ENCODE data around the gene GALNT11.
"Not testable (repeated sequence)": the region's sequence is repeated elsewhere in the genome, so short reads cannot be mapped to it uniquely, and the experiment has no call there.

GALNT11 gene

GRCh38 chr7:152051968-152052367 is 26.5 kb downstream of the GALNT11 start:
- no peaks in the 10 kb centered on the region for H3K9me3 Mint-ChIP-seq
- ATAC-seq = no peak
- H3K4me3 Mint-ChIP-seq = no peak overlapping the region
- no peaks in the 10 kb centered on the region for H3K36me3 Mint-ChIP-seq
- no peak overlapping the region for H3K27ac Mint-ChIP-seq
- H3K4me1 Mint-ChIP-seq = peaks cover 36% of the 10 kb centered on the region
- no peak for DNase-seq (ENCODE audit: low spot score in 2 of 2)

- Mint-ChIP-seq H3K4me3 (no peak overlapping the region), H3K36me3 (no peaks in the 10 kb centered on the region), H3K9me3 (no peaks in the 10 kb centered on the region), H3K27ac (no peak overlapping the region), H3K4me1 (peaks cover 36% of the 10 kb centered on the region)
- no peak for DNase-seq (ENCODE audit: low spot score in 2 of 2)
- no peak for ATAC-seq
These were observed 27.3 kb downstream of the GALNT11 start for GRCh38 chr7:152052771-152053170.

GRCh38 chr7:152054367-152055230 is 29.1 kb downstream of the GALNT11 start:
- no peak overlapping the region for H3K4me3 Mint-ChIP-seq
- peaks cover 22% of the 10 kb centered on the region for H3K4me1 Mint-ChIP-seq
- peaks cover 6% of the 10 kb centered on the region for H3K36me3 Mint-ChIP-seq
- no peak overlapping the region for H3K27ac Mint-ChIP-seq
- H3K9me3 Mint-ChIP-seq = no peaks in the 10 kb centered on the region
- no peak for ATAC-seq
- DNase-seq (ENCODE audit: low spot score in 2 of 2) = no peak

GRCh38 chr7:152056621-152057274 is 31.3 kb downstream of the GALNT11 start:
- H3K27ac Mint-ChIP-seq = no peak overlapping the region

GRCh38 chr7:152059311-152059710 is 33.8 kb downstream of the GALNT11 start:
- Mint-ChIP-seq H3K36me3 (peaks cover 6% of the 10 kb centered on the region), H3K9me3 (peaks cover 3% of the 10 kb centered on the region), H3K4me1 (peaks cover 18% of the 10 kb centered on the region), H3K27ac (no peak overlapping the region), H3K4me3 (no peak overlapping the region)
- no peak for DNase-seq (ENCODE audit: low spot score in 2 of 2)
- ATAC-seq = no peak

More at GRCh38 chr7:152056621-152057274, 31.3 kb downstream of the GALNT11 start:
- no peaks in the 10 kb centered on the region for H3K9me3 Mint-ChIP-seq
- ATAC-seq (no peak), DNase-seq (ENCODE audit: low spot score in 2 of 2) (no peak)
- peaks cover 17% of the 10 kb centered on the region for H3K4me1 Mint-ChIP-seq
- peaks cover 6% of the 10 kb centered on the region for H3K36me3 Mint-ChIP-seq
- no peak overlapping the region for H3K4me3 Mint-ChIP-seq

GRCh38 chr7:152061086-152061485 is 35.6 kb downstream of the GALNT11 start:
- ATAC-seq; H3K27ac Mint-ChIP-seq; H3K9me3 Mint-ChIP-seq; H3K36me3 Mint-ChIP-seq; H3K4me3 Mint-ChIP-seq; DNase-seq (ENCODE audit: low spot score in 2 of 2): not testable (repeated sequence)
- H3K4me1 Mint-ChIP-seq = peaks cover 24% of the 10 kb centered on the region

GRCh38 chr7:152063192-152063591 is 37.7 kb downstream of the GALNT11 start:
- not testable (repeated sequence) for H3K4me3 Mint-ChIP-seq; H3K27ac Mint-ChIP-seq; DNase-seq (ENCODE audit: low spot score in 2 of 2); H3K9me3 Mint-ChIP-seq; ATAC-seq; H3K36me3 Mint-ChIP-seq
- H3K4me1 Mint-ChIP-seq = peaks cover 38% of the 10 kb centered on the region

GRCh38 chr7:152063821-152064220 is 38.3 kb downstream of the GALNT11 start:
- not testable (repeated sequence) for H3K27ac Mint-ChIP-seq; H3K9me3 Mint-ChIP-seq; ATAC-seq; H3K36me3 Mint-ChIP-seq; H3K4me3 Mint-ChIP-seq; DNase-seq (ENCODE audit: low spot score in 2 of 2)
- H3K4me1 Mint-ChIP-seq = peaks cover 40% of the 10 kb centered on the region

GRCh38 chr7:152065800-152066344 is 40.4 kb downstream of the GALNT11 start:
- H3K27ac Mint-ChIP-seq; H3K4me3 Mint-ChIP-seq; ATAC-seq; DNase-seq (ENCODE audit: low spot score in 2 of 2); H3K36me3 Mint-ChIP-seq: not testable (repeated sequence)
- Mint-ChIP-seq H3K4me1 (peaks cover 45% of the 10 kb centered on the region), H3K9me3 (peaks cover 18% of the 10 kb centered on the region)

GRCh38 chr7:152072421-152072820 is 46.9 kb downstream of the GALNT11 start:
- Mint-ChIP-seq H3K27ac (no peak overlapping the region), H3K36me3 (no peaks in the 10 kb centered on the region), H3K9me3 (peaks cover 9% of the 10 kb centered on the region), H3K4me1 (peaks cover 37% of the 10 kb centered on the region), H3K4me3 (no peak overlapping the region)
- DNase-seq (ENCODE audit: low spot score in 2 of 2) = no peak
- ATAC-seq = no peak

GRCh38 chr7:152073352-152073751 is 47.9 kb downstream of the GALNT11 start:
- Mint-ChIP-seq H3K4me1 (peaks cover 37% of the 10 kb centered on the region), H3K9me3 (peaks cover 9% of the 10 kb centered on the region), H3K4me3 (no peak overlapping the region), H3K27ac (no peak overlapping the region), H3K36me3 (no peaks in the 10 kb centered on the region)
- ATAC-seq (no peak), DNase-seq (ENCODE audit: low spot score in 2 of 2) (no peak)

GRCh38 chr7:152074673-152075072 is 49.2 kb downstream of the GALNT11 start:
- Mint-ChIP-seq H3K4me1 (peaks cover 43% of the 10 kb centered on the region), H3K9me3 (peaks cover 9% of the 10 kb centered on the region), H3K4me3 (no peak overlapping the region), H3K36me3 (no peaks in the 10 kb centered on the region), H3K27ac (no peak overlapping the region)
- DNase-seq (ENCODE audit: low spot score in 2 of 2) = no peak
- ATAC-seq = no peak

GRCh38 chr7:152075379-152075778 is 49.9 kb downstream of the GALNT11 start:
- not testable (repeated sequence) for H3K36me3 Mint-ChIP-seq; H3K4me3 Mint-ChIP-seq; H3K9me3 Mint-ChIP-seq; DNase-seq (ENCODE audit: low spot score in 2 of 2); H3K27ac Mint-ChIP-seq; ATAC-seq
- H3K4me1 Mint-ChIP-seq = peaks cover 43% of the 10 kb centered on the region

- ATAC-seq (no peak), DNase-seq (ENCODE audit: low spot score in 2 of 2) (no peak)
- peaks cover 38% of the 10 kb centered on the region for H3K4me1 Mint-ChIP-seq
- no peaks in the 10 kb centered on the region for H3K9me3 Mint-ChIP-seq
- H3K4me3 Mint-ChIP-seq = no peak overlapping the region
- no peak overlapping the region for H3K27ac Mint-ChIP-seq
- no peaks in the 10 kb centered on the region for H3K36me3 Mint-ChIP-seq
These were observed 50.9 kb downstream of the GALNT11 start for GRCh38 chr7:152076324-152076821.
